NCI-H2107 treated with DMSO at 0.1 percent for 48 hours (cell line): ENCODE data around the gene CHD6.

Experiments used
- DNase-seq: peaks from one replicate; lab custom pipeline; 2025; ENCODE audit not compliant: unreplicated experiment; lab: John Stamatoyannopoulos, UW

The CHD6 gene

DNA sequence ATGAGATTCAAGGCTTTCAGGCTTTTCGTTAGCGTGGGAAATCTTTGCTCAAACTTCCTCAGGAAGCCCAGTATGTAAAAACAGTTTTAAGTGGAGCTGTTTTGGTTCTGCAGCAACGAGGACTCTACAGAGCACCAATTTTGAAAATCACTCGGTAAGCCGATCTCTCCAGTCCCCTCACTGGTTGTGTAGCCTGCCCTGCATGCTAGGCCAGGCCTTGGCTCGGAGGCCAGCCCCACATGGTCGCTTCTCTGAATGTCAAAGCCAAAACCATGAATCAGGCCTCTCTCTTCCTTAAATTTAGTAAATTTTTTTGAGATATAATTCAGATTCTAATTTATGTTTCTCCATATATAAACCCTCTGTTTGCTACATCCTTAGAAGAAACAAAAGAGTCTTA, 108.0 kb downstream of the CHD6 start:
- DNase-seq = no peak

DNA sequence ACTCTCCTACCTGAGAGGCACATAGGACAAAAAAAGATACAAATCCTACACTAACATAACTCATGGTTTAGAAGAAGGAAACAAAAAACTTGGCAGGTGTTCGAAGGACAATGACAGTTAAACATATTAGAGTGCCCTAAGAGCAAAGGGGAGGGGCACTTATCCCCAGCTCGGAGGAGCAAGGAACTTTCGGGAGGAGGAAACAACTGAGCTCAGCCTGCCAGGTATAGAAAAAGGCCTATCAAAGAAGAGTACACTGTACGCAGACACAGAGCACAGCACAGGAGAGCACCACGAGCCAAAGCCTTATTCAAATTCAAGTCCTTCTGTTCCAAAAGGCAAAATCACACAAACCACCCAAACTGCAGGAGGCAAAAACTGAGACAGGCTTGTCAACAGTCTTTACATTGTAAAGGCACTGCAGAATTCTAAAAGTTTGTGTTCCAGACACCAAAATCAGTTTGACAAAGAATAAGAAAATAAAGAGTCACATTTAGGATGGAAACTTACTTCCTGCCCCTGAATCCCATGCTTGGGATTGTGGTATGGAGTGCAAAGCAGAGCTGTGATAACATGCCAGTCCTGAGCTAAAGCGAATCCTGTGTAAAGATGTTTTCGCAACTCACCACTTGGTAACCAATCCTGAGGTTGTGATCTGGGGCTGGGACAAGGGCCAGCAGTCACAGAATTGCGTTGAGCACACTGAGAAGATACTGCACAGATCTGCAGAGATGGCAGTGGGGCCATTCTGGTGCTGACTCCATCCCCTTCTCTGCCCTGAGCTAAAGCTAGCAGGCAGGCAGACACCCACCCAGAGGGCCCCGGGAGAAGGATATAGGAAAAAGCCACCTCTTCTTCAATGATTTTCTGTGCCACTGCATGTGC, 108.6 kb downstream of the CHD6 start:
- peak; percentile 26 for DNase-seq

DNA sequence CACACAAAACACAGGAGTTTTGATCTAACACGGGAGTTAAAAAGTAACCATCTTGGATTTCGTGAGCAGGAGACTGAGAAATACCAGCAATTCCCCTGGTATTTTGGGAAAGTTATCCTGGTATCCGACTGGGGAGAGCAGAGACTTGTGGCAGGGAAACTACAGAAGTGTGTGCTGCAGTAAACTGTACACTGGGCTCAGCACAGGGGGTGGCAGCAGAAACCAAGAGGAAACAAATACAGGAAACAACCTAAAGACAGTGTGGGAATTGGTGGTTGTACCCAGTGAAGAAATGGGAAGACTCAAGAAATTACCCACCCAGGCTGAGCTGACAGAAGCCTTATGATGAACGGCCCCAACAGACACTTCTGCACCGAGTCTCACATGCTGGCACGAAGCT, 109.8 kb downstream of the CHD6 start:
- DNase-seq = no peak

DNA sequence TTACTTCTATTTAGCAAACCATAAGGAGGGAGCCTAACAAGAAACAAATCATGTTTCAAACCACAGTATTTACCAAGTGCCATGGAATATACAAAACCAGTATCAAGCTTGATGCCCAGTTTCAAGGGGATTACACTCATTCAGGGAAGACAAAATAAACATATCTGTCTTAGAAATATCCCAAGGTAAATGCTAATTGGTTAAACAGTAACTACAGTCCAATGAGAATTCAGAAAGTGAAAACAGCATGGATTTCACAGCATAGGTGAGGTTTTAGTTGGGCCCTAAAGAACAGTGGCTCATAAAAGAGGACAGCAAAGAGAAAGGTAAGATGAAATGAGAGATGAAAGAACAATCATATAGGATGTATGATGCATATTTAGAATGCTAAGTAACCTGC, 110.3 kb downstream of the CHD6 start:
- DNase-seq = no peak

DNA sequence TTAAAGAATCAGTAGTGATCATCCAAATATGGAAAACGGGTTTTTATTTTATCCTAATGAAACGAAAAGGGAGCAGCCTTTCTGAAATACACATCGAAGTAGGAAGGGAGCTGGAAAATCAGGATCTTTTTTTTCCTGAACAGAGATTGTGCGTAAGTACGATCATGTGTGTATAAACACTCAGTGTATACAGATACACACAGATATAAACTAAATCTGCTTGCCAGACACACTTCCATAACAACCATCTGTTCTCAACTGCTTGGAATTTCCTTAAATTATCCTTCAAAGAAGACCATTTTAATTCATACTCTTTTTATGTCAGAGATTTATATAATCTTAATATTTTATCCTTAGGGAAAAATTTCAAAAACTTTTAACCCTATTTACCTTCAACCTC, 110.7 kb downstream of the CHD6 start:
- no peak for DNase-seq

DNA sequence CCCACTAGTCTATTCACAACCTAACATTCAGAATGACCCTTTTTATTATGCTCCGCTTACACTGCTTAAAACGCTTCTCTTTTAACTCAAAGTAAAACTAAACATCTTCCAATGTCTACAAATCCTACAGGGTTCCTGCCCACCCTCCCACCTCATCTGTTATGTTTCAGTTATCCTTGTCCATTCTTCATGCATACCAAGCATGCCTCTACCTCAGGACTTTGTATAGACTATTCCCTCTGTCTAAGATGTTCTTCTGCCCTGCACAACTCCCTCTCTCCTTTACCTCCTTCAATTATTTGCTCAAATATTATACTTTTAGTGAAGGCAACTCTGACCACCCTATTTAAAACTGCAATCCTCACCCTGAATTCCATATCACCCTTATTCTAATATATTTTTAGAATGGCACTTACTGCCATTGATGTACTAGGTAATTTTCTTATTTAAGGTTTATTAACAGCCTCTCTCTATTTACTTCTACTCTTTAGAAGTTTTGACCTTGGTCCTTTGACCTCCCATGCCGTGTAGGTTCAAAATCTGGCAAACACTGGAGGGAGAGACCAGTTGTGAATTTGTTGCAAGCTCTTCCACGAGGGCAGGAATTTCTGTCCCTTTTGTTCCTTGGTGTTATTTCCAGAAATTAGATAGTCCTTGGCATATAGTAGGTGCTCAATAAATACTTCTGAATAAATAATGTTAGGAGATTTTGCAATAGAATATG, 111.8 kb downstream of the CHD6 start:
- no peak for DNase-seq

DNA sequence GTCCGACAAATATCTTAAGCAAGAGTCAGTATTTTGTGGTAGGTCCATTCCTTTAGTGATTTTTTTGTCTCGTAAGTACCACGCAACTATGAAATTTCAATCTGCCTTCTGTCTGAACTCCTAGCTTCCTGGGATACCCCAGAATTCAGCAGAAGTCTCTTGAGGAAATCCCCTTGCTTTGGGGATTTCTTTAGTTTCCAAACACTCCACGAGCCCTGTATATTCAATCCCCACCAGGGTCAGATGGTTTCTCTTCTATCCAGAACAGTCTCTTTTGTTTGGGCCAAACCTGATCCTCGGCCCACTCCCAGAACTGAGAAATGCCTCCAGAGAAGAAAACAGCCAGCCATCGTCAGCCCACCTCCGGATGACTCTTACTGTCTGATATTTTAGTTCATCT, 113.0 kb downstream of the CHD6 start:
- no peak for DNase-seq

DNA sequence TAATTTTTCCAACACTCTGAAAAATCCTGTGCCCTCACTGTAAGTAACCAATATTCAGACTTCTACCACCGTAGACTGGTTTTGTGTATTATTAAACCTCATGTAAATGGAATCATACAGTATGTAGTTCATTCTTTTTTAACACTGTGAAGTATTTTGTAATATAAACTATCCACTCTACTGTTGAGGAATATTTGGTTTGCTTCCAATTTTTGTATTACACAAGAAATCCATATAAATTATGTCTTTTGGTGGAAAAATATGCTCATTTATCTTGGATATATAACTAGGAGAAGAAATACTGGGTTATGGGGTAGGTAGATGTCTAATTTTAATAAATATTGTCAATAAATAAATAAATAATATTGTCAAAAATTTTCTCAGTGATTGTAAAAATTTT, 116.8 kb downstream of the CHD6 start:
- no peak for DNase-seq

DNA sequence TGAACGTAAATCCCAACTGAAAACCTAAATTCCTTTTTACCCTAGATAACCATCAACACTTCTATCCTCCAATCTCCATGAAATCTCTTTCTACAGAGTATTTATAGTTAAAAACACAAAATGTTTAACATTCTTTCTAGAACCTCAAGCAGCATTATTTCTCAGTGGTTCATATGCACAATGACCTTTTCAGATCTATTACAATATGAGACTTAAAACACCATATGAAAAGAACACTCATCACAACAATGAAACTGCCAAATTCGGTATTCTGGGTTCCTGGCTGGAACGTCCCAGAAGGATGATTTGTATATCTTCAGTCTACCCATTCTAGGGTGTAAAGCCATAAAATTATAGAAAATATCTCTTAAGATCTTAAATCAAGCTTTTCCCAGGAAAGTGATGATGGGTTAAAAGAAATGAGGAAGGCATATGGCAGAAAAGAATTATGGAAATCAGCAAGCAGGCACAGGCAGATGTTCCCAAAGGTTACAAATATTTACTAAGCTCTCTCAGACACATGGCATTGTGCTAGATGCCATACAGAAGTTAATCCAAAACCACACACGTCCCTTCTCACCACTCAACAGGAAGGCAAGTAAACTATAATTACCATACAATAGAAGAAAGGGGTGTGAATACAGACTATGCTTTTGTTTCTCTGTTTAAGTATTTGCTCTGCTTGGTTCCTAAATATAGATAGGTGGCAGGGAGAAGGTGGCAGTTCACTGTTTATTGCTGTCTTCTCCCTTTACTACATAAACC, 118.0 kb downstream of the CHD6 start:
- peak; percentile 11 for DNase-seq

DNA sequence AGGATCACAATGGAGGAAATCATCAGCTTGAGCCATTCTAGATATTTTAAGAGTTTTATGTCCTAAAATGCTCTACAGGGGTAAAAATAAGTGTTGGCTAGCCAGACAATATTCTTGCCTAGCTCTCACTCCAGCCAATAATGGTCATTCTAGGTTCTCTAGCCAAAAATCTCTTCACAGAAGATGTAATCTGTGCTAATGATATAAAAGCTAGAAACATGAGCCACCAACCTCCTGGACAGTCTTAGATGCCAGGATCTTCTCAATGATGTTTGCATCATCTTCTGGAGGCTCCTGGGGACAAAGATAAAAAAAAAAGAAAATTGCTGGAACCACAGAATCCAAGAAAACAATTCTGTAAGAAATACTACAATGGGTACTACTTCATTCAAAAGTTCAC, 119.1 kb downstream of the CHD6 start:
- no peak for DNase-seq

DNA sequence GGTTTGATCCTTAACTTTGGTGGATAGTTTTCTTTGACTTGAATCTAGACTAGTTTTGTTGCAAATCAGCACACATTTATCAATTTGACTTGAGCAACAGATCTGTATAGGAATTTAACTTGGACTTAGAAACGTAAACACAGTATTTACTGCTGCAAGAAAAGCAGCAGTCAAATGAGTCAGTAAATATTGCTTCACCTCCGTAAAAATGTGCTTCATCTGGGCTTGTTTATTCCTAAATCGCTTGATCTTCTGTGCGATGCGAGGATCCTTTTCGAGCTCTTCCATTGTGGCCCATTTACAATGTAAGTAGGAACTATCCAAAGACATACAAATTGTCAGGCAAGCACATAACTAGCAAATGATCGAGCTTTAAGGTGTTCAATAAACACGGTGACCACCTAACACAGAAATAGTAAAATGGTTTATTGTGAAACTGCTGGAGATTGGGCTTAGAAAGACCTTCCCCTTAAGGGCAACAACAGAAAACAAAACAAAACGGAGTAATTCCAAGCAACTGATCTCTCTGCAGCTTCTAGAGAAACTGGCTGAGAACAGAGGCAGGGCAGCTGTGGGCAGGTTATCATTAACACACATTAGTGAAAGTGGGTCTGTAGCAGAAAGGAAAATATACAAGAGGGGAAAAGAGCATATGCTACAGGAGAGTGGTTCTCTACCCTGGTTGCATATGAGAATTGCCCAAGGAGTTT, 120.8 kb downstream of the CHD6 start:
- DNase-seq = no peak

DNA sequence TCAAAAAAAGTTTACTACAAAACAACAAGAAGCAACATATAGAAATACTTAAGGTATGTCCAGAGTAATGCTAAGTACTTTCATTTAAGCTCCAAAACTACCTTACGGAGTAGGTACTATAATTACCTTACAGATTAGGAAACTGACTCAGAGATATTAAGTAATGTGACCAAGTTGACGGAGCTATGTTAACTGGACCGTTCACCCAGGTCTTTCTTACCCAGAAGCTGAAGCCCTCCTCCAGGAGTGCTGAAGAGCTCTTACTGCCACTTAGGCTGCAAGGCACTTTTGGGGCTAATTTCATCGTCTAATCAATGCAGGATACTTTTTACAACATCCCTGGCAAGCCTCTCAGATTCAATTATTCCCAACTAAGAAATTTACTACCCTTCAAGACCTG, 123.7 kb downstream of the CHD6 start:
- DNase-seq = no peak

DNA sequence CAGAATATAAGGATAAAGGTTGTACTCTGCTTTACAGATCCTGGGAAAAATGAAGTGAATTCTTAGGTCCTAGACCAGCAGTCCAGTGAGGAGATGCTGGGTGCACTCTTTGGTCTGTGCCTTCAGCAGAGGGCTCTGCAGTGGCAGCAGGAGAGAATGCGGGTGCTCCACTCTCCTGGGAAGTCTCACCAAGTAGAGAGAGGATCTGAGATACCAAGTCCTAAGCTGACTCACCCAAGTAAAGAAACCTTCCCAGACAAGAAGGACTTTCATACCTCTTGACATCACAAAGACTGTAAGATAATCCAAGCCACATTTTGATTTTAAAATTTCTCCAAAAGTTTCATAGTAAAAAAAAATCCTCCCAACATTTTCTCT, 134.6 kb downstream of the CHD6 start:
- no peak for DNase-seq

DNA sequence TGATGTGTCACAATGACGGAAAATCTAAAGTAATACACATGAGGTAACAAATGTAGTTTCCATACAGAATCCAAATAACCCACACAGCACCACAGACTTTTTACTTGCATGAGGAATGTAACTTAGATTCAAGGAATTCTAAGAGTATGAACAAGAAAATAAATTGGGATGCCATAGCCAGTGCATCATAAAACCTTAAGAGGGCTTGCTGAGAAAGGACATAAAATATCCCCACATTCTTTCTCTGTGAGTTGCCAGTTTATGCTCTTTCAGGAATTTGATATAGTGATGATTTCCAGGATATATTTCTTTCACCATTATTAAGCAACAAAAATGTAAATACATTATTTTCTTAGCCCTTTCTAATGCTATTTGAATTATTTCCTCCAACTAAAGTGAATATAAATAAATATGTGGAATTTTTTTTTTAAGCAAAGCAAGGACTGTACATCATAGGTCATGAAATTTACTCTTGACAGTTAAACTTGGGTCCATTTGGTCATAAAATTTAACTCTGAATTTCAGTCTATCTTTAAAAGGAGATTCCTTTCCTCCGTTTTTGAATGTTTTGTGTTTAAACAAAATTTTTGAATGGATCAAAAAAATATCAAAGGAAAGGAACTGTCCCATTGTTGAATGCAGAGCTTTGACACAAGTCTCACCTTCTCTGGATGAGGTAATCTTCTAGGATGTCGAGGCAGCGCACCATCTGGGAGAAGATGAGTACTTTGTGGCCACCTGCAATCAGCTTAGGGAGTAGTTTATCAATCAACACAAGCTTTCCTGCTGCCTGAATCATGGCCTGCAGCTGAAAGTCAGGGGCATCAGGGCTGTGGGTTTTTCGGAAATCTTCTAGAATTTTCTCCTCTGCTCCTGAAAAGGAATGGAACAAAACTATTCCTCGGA, 135.3 kb downstream of the CHD6 start:
- no peak for DNase-seq

DNA sequence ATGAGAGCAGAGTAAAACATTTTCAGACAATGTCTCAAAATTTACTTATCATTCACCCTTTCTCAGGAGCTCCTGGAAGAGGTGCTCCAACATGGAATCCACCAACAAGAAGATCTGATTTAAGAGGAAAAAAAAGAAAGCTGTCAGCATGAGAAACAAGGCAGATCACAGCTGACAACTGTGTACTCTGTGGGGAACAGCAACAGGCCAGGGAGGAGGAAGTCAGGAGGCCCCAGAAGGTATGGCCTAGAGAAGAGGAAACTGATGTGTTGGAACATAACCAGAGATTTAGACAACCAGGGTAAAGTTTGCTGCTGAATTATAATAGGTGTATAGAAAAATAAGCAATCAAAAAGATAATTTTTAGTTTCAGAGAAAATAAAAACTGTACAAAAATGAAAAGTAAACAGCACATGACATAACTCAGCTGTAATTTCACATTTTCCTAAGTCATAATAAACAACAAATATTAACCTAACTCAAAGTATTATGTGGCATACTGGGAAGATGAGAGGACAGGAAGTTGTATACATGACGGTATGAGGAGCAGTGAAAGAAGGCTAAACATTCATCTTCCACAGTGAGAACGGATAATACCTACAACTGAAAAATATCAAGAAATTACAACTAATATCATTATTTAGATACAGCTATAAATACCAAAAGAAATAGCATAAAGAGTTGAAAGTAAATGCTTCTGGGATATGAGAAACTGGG, 138.0 kb downstream of the CHD6 start:
- no peak for DNase-seq

DNA sequence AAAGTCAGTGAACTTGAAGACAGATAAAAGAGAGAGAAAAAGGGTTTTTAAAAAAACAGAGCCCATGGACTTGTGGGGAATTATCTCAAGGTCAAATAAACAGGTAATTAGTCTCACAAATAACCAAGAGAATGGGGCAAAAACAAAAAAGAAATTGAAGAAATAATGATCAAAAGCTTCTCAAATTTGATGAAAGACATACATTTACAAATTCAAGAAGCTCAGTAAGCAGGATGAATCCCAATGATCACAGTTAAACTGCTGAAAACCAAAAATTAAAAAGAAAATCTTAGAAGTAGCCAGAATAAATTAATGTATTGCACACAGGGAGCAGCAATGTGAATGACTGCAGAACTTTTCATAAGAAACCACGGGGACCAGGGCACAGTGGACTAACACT, 139.1 kb downstream of the CHD6 start:
- DNase-seq = no peak

DNA sequence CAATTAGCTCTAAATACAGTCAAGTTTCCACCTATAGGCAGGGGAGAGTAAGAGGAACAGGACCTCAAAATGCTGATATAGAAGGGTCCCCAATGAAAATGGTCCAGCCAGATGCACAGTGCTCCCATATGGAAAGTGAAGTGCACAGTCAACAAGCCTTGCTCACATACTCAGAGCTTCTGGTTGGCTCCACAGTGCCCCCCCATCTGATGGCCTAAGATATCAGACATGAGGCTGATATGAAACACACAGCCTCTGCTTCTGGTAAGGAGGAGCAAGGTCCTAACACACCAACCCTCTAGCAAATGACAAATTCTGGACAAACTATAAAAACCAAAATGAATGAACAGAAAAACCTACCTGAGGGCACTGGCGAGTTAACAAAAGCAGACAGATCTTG, 140.2 kb downstream of the CHD6 start:
- DNase-seq = no peak

DNA sequence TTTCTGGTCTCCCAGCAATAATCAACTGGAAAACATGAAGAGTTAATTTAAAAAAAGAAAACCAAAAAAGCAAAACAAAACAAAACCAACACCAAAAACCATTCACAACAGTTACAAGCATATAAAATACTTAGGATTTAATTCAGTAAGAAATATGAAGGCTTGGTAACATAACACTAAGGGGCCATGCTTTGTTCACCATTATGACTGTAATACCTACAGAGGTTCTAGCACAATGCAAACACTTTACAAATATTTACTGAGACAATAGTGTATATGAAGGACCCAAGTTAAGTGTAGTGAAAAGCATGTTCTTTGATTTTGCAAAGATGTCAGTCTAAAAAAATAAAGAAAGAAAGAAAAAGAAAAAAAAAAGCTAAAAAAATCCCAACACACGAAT, 141.7 kb downstream of the CHD6 start:
- no peak for DNase-seq

DNA sequence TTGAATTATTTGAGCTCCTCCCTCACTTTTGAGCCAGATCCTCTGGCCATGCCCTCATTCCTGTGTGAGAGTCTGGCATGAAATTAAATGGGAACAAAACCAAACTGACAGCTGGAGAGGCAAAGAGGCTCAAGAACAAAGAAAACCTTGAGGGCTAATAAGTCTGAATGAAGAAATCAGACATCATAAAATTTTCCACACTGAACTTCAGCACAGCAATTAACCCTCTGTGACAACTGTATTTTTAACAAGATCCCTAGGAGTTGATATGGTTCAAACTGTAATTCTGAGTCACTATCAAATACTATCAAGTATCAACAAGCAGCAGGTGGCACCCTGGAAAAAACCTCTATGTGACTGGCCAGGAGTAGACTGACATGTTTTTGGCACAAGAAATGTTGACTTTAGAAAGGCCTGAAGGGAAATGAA, 142.2 kb downstream of the CHD6 start:
- DNase-seq = peak; percentile 48

DNA sequence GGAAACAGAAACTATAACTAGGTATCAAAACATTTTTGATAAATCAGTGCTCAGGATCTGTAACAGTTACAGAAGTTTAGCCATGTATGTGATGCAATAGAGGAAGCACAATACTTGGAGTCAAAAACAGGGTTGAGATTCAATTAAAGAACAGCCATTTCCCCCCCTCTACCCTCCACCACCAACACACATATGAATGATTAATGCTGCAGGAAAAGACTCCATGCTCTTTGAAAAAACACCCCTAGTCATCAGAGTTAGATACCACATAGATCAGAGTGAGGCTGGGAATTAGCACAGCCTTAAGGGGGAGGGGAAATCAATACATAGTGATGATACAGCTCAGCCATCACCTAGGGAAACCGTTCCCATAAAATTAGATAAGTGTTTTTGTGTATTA, 142.7 kb downstream of the CHD6 start:
- DNase-seq = no peak
